Measurements from ENCODE around the gene TAS1R1. TPM values are rescaled to one million over a fixed set of nuclear protein-coding genes. Genes with fewer than 3 reads are reported as not detected.

The TAS1R1 gene
- total and polyA plus RNA-seq, 10 of the 15 experiments (the other 5 are each of a cell fraction or from before 2014, with no cell fraction given), result 0.03 to 0.06 (median 0.04) TPM; not detected in 7

DNA sequence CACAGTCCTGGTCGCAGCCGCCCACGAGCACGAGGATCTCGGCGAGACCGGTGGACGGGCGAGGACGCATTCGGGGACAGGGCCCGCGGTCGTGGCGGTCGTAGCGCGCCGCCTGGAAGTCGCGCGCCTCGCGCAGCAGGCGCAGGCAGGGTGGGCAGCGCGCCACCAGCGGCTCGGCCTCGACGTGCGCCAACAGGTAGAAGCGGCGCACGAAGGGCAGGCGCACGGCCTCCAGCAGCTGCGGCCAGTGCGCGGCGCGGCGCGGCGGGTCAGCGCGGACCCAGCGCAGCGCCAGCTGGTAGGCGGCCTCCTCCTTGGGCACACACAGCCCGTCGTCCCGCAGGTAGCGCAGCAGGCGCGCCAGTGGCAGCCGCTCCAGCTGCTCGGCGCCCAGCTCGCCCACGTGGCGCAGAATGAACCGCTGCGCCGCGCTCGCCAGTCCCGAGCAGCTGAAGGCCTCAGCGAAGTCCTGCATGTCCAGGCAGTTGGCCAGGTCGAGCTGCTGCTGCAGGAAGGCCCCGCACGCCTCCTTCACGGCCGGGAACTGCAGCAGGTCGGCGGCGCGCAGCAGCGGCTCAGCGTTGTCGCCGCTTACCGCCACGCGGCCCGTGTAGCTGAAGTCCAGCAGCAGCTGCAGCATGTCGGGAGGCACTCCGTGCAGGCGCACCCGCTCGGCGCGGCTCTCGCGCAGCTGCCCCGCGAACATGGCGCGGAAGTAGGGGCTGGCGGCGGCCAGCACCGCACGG is 47.0 kb downstream of the TAS1R1 start:
- in situ Hi-C loops (cut with MboI), result no loop called here
- no peaks in the 10 kb centered on the region for H4K20me1 ChIP-seq (ENCODE audit: control insufficient read depth, insufficient read depth)
- TF ChIP-seq, protein P1, sequence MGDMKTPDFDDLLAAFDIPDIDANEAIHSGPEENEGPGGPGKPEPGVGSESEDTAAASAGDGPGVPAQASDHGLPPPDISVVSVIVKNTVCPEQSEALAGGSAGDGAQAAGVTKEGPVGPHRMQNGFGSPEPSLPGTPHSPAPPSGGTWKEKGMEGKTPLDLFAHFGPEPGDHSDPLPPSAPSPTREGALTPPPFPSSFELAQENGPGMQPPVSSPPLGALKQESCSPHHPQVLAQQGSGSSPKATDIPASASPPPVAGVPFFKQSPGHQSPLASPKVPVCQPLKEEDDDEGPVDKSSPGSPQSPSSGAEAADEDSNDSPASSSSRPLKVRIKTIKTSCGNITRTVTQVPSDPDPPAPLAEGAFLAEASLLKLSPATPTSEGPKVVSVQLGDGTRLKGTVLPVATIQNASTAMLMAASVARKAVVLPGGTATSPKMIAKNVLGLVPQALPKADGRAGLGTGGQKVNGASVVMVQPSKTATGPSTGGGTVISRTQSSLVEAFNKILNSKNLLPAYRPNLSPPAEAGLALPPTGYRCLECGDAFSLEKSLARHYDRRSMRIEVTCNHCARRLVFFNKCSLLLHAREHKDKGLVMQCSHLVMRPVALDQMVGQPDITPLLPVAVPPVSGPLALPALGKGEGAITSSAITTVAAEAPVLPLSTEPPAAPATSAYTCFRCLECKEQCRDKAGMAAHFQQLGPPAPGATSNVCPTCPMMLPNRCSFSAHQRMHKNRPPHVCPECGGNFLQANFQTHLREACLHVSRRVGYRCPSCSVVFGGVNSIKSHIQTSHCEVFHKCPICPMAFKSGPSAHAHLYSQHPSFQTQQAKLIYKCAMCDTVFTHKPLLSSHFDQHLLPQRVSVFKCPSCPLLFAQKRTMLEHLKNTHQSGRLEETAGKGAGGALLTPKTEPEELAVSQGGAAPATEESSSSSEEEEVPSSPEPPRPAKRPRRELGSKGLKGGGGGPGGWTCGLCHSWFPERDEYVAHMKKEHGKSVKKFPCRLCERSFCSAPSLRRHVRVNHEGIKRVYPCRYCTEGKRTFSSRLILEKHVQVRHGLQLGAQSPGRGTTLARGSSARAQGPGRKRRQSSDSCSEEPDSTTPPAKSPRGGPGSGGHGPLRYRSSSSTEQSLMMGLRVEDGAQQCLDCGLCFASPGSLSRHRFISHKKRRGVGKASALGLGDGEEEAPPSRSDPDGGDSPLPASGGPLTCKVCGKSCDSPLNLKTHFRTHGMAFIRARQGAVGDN (IDR thresholded peaks at IDR 0.05), result peak; percentile 67
- TF ChIP-seq, protein P2, sequence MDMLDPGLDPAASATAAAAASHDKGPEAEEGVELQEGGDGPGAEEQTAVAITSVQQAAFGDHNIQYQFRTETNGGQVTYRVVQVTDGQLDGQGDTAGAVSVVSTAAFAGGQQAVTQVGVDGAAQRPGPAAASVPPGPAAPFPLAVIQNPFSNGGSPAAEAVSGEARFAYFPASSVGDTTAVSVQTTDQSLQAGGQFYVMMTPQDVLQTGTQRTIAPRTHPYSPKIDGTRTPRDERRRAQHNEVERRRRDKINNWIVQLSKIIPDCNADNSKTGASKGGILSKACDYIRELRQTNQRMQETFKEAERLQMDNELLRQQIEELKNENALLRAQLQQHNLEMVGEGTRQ (IDR thresholded peaks at IDR 0.05; ENCODE audit: borderline replicate concordance, low read depth, low read length), result no peak
- TF ChIP-seq BHLHE40 (IDR thresholded peaks at IDR 0.05; ENCODE audit: borderline replicate concordance in 1 of 2, low read depth in 2 of 2, low read length in 1 of 2) (no peak; a peak in 2 of 4 replicates), LARP7 (IDR thresholded peaks at IDR 0.05) (peak; percentile 82), CEBPB (IDR thresholded peaks at IDR 0.05; ENCODE audit: borderline replicate concordance in 1 of 2, low read depth in 2 of 2, low read length in 2 of 2) (no peak), TBL1XR1 (IDR thresholded peaks at IDR 0.05; ENCODE audit: low read depth, low read length) (no peak), IKZF1 (conservative IDR thresholded peaks at IDR 0.05) (peak; percentile 77), SUPT20H (IDR thresholded peaks at IDR 0.05; ENCODE audit: borderline replicate concordance, control insufficient read depth, low read depth, low read length) (no peak), SIN3A (IDR thresholded peaks at IDR 0.05; ENCODE audit: low read depth, low read length) (peak; percentile 41; the same call in 1 of the 2 replicates), SP1 (IDR thresholded peaks at IDR 0.05; ENCODE audit: low read depth, low read length) (no peak)
- TF ChIP-seq, protein P3, sequence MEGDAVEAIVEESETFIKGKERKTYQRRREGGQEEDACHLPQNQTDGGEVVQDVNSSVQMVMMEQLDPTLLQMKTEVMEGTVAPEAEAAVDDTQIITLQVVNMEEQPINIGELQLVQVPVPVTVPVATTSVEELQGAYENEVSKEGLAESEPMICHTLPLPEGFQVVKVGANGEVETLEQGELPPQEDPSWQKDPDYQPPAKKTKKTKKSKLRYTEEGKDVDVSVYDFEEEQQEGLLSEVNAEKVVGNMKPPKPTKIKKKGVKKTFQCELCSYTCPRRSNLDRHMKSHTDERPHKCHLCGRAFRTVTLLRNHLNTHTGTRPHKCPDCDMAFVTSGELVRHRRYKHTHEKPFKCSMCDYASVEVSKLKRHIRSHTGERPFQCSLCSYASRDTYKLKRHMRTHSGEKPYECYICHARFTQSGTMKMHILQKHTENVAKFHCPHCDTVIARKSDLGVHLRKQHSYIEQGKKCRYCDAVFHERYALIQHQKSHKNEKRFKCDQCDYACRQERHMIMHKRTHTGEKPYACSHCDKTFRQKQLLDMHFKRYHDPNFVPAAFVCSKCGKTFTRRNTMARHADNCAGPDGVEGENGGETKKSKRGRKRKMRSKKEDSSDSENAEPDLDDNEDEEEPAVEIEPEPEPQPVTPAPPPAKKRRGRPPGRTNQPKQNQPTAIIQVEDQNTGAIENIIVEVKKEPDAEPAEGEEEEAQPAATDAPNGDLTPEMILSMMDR (IDR thresholded peaks at IDR 0.05 in 2 of 3, conservative IDR thresholded peaks at IDR 0.05 in 1 of 3; ENCODE audit: control insufficient read depth in 2 of 3, extremely low read depth in 1 of 3, insufficient read depth in 1 of 3, low read depth in 3 of 3, low read length in 3 of 3), result 0 out of 6 replicates have a peak, but pooled peaks of 1 of the 3 experiments have one; percentile 2
- TF ChIP-seq, protein P4, sequence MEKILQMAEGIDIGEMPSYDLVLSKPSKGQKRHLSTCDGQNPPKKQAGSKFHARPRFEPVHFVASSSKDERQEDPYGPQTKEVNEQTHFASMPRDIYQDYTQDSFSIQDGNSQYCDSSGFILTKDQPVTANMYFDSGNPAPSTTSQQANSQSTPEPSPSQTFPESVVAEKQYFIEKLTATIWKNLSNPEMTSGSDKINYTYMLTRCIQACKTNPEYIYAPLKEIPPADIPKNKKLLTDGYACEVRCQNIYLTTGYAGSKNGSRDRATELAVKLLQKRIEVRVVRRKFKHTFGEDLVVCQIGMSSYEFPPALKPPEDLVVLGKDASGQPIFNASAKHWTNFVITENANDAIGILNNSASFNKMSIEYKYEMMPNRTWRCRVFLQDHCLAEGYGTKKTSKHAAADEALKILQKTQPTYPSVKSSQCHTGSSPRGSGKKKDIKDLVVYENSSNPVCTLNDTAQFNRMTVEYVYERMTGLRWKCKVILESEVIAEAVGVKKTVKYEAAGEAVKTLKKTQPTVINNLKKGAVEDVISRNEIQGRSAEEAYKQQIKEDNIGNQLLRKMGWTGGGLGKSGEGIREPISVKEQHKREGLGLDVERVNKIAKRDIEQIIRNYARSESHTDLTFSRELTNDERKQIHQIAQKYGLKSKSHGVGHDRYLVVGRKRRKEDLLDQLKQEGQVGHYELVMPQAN (conservative IDR thresholded peaks at IDR 0.05), result peak; percentile 55

More for the DNA sequence above, 47.0 kb downstream of the TAS1R1 start:
- Histone ChIP-seq H2AFZ (ENCODE audit: control insufficient read depth, low read depth, low read length) (peak overlapping the region; percentile 70), H3K27ac (ENCODE audit: control insufficient read depth, insufficient read depth) (peak overlapping the region; percentile 79), H3K9ac (ENCODE audit: control insufficient read depth, insufficient read depth, low read length) (peak overlapping the region; percentile 84), H3K4me1 (ENCODE audit: control insufficient read depth, insufficient read depth, low read length) (peaks cover 13% of the 10 kb centered on the region), H3K79me2 (ENCODE audit: control insufficient read depth, insufficient read depth, low read length) (peaks cover 36% of the 10 kb centered on the region), H3K36me3 (ENCODE audit: control insufficient read depth in 2 of 2, insufficient read depth in 2 of 2, low read length in 1 of 2) (peaks cover 2 to 8% of the 10 kb centered on the region in 2 experiments; a peak in 2 of 4 replicates), H3K27me3 (replicated peaks in 1 of 2; ENCODE audit: control insufficient read depth in 2 of 2, insufficient read depth in 2 of 2, low read length in 1 of 2) (no peaks in the 10 kb centered on the region), H3K4me3 (peak overlapping the region; percentile 94), H3K9me3 (replicated peaks; ENCODE audit: control insufficient read depth, insufficient read depth, low read length) (no peaks in the 10 kb centered on the region), H3K4me2 (ENCODE audit: control insufficient read depth, insufficient read depth) (peak overlapping the region; percentile 100)
- FAIRE-seq (no peak), ATAC-seq (peak; percentile 64), DNase-seq (ENCODE audit: low read depth, low spot score) (no peak)
- SMC1A ChIA-PET (ENCODE audit: uncharacterized antibody, unreplicated experiment), result interaction anchor here (1.6 kb wide), 1 partner anchor 49 kb away, joined by 4 read pairs; no protein-coding TSS in a partner anchor
- POLR2A ChIA-PET, result interaction anchor here (0.8 to 1.3 kb wide), 5 partner anchors 10 to 24 kb away, joined by 3 to 10 read pairs (median 4); partner anchors contain the start of gene ZBTB48
- WGBS (ENCODE audit: insufficient coverage, insufficient replicate concordance, low lambda C conversion rate, missing lambda C conversion rate), result under 1% methylated on average over 103 of the region's 103 CpGs
- intact Hi-C loops (cut with micrococcal nuclease; ENCODE audit: unreplicated experiment), result loop anchor here (1.0 kb wide), 1 partner anchor 11 kb away; the partner anchor contains the start of gene PHF13
- no TSS peak for BruUV-seq (replicated peaks)
- RAD21 ChIA-PET (ENCODE audit: unreplicated experiment), result interaction anchor here (1.1 to 3.9 kb wide), 2 partner anchors 21 to 24 kb away, joined by 3 to 38 read pairs; partner anchors contain the start of gene ZBTB48
- CTCF ChIA-PET, result interaction anchor here (5.4 kb wide), 1 partner anchor 48 kb away, joined by 39 read pairs; the partner anchor contains the start of genes NOL9 and TAS1R1

Data from GM12878 (cell line).